Kidney capillary endothelial cell (primary cell): ENCODE results near the gene WDR90.

Experiments used
- DNase-seq: peaks from one replicate; pipeline ENCODE4 v3.0.0-alpha.2; 2018; ENCODE audit warnings: low spot score

WDR90 gene

GRCh38 chr16:648781-649589 lies at the start of gene WDR90:
Gene WDR90, plus strand, starts transcription at chr16:649365. Its CDS starts 52 bp downstream, at chr16:649417.
- DNase-seq: peak; percentile 91

GRCh38 chr16:600781-601180 lies 48.4 kb upstream of the WDR90 start:
- DNase-seq: no peak

GRCh38 chr16:603933-604332 lies 45.2 kb upstream of the WDR90 start:
- DNase-seq: no peak

GRCh38 chr16:606656-607307 lies 42.4 kb upstream of the WDR90 start:
- DNase-seq: no peak

GRCh38 chr16:608019-608418 lies 41.1 kb upstream of the WDR90 start:
- no peak for DNase-seq

GRCh38 chr16:609316-609715 lies 39.8 kb upstream of the WDR90 start:
- no peak for DNase-seq

GRCh38 chr16:609984-610383 lies 39.2 kb upstream of the WDR90 start:
- no peak for DNase-seq

GRCh38 chr16:610513-611381 lies 38.4 kb upstream of the WDR90 start:
- no peak for DNase-seq

- DNase-seq: no peak
These were observed 34.0 kb upstream of the WDR90 start for GRCh38 chr16:615122-615521.

GRCh38 chr16:616733-617586 lies 32.2 kb upstream of the WDR90 start:
- DNase-seq: no peak

GRCh38 chr16:617855-618254 lies 31.3 kb upstream of the WDR90 start:
- no peak for DNase-seq

- no peak for DNase-seq
These were observed 29.6 kb upstream of the WDR90 start for GRCh38 chr16:619476-620100.

- no peak for DNase-seq
These were observed 28.3 kb upstream of the WDR90 start for GRCh38 chr16:620700-621525.

GRCh38 chr16:621526-622105 lies 27.5 kb upstream of the WDR90 start:
- DNase-seq: no peak

- DNase-seq: no peak
These were observed 26.3 kb upstream of the WDR90 start for GRCh38 chr16:622920-623280.

- no peak for DNase-seq
These were observed 24.6 kb upstream of the WDR90 start for GRCh38 chr16:624526-625070.

GRCh38 chr16:625117-625976 lies 23.8 kb upstream of the WDR90 start:
- no peak for DNase-seq

GRCh38 chr16:625977-626765 lies 23.0 kb upstream of the WDR90 start:
- no peak for DNase-seq
